Umbilical cord (tissue), 2 donors: ENCODE measurements around the gene TNRC6C. TPM values are rescaled to one million over a fixed set of nuclear protein-coding genes. Genes with fewer than 3 reads are reported as not detected.
A peak's percentile ranks its signal among the peaks of the same experiment; 100 is the strongest.
"Not testable (repeated sequence)": the region's sequence is repeated elsewhere in the genome, so short reads cannot be mapped to it uniquely, and the experiment has no call there.

Experiments used
- DNase-seq: peaks from one replicate; pipeline ENCODE4 v3.0.0-alpha.2; 2015; ENCODE audit warnings: low spot score
- total RNA-seq: library from RNA; depleted of rRNA; stranded (reverse); fragments of >200 nt; gene quantifications from one replicate; pipeline ENCODE4 v1.2.3, GENCODE V29; 2014; ENCODE audit warnings: low replicate concordance; ENCODE audit not compliant: insufficient read depth

Gene TNRC6C
- total RNA-seq, 1 donor from 2014 or later, result 8.9 TPM

DNA sequence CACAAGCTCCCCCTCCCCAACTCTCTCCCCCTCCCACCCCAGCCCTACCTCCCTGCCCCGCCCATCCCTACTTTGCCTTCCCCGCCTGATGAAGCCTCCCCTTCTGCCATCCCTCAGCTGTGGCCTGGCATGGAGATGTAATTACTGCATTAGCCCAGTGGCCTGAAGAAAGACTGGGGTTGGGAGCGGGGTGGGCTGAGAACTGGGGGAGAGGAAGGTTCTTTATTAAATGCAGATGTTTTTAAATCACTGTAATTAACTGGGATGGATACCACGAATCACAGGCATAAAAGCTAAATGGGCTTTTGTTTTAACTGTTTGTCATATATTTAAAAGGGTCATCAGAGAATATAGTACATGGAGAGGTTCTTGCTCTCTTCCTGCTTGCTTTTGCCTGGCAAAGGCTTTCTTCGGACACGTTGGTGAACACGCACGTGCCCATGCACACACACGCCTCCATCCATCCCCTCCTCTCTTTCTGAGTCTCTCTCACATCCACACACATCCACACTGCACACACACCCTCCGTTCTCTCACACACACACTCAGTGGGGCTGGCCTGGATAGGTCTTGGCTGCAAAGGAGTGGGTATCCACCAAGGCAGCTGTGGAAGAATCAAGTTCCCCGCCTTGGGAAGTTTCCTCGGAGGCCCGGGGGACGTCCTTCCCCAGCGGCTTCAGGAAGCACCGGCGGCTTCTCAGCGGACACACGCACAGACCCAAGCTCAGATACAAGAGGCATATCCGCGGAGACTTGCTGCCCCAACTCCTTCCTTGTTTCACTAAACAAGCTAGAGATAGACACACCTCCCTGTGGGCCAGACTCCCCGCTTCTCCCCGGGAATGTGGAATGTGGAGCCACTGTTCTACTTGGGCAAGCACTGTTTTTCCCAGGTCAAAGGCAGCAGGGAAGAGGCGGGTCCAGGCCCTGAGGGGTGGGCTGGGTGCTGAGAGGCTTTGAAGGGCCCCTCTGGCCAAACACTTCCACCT lies 27.4 kb upstream of the TNRC6C start:
- peak; percentile 44 for DNase-seq

GRCh38 chr17:77933777-77934398 lies 24.6 kb upstream of the TNRC6C start:
- DNase-seq, result no peak

DNA sequence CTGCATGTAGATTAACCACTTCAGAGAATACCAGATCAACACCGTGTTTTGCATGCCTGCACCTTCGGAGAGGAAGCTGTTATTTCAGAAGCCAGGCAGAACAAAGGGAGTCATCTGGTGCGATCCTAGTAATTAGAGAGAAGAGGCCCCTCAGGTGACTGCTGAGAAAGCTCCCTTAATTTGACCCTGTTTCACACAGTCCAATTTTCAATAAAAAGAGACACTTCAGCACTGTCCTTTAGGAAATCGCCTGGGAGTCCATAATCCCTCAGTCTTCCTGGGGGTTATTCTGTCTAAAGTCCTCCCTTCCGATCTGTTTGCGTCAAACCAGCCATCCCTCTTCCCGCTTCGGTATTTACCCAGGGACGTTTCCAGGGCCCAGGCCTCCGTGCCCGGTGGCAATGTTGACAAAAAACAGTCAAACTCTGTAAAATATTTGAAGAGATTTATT lies 23.4 kb upstream of the TNRC6C start:
- no peak for DNase-seq

- not testable (repeated sequence) for DNase-seq
Observed at GRCh38 chr17:77935744-77936143, 22.8 kb upstream of the TNRC6C start.

- DNase-seq, result no peak
Observed at GRCh38 chr17:77936881-77937280, 21.6 kb upstream of the TNRC6C start.

GRCh38 chr17:77941004-77941403 lies 17.5 kb upstream of the TNRC6C start:
- DNase-seq, result no peak

- DNase-seq, result no peak
Observed at GRCh38 chr17:77942112-77942988, 16.2 kb upstream of the TNRC6C start.

DNA sequence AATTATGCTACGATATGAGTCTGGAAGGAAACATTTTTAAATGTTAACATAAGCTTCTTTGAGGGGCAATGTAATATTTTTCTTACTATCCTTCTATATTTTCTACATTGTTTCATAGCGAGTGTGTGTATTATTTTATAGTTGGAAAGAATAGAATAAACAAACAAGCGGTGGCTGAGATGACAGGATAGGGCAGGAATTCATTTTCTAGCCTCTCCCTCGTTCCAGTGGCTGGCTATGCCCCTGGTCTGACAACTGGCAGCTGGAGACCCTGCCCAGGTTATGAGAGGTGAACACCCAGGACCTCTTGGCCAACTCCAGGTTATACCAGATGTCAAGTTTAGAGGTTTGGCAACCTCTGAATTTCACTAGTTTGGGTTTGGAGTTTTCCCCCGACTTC lies 14.5 kb upstream of the TNRC6C start:
- DNase-seq, result no peak

- no peak for DNase-seq
Observed at GRCh38 chr17:77944390-77945222, 13.9 kb upstream of the TNRC6C start.

GRCh38 chr17:77946900-77947645 lies 11.4 kb upstream of the TNRC6C start:
- DNase-seq, result no peak

GRCh38 chr17:77948690-77949114 lies 9.8 kb upstream of the TNRC6C start:
- DNase-seq, result peak; percentile 41

GRCh38 chr17:77951123-77951522 lies 7.4 kb upstream of the TNRC6C start:
- no peak for DNase-seq

- no peak for DNase-seq
Observed at GRCh38 chr17:77952368-77952767, 6.1 kb upstream of the TNRC6C start.

DNA sequence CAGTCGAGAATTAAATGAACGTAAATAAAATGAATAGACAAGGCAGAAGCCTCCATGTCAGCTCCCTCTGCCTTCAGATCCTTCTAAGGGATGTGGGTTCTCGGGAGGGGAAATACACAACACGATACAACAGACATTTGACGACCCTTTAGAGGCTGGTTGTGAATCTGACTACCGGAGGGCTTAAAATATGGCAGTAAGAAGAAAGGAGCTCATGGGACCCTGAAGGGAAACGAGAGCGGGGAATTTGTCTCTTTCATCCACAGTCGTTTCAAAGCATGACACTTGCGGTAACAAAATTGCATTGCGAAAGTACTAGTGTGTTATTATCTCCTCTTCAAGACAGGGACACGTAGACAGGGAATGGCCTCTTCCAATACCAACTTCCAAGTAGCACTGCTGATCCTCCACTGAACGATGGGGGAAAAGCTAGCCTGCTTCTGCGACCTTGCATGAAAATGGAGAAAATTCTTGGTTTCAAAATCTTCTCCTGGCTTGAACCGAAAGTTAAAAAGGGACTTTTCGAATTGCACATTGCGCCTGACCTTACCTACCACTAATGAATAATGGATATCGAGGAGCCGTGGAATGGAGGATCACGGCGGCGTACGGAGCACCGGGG lies 1.2 kb upstream of the TNRC6C start:
- peak; percentile 33 for DNase-seq

DNA sequence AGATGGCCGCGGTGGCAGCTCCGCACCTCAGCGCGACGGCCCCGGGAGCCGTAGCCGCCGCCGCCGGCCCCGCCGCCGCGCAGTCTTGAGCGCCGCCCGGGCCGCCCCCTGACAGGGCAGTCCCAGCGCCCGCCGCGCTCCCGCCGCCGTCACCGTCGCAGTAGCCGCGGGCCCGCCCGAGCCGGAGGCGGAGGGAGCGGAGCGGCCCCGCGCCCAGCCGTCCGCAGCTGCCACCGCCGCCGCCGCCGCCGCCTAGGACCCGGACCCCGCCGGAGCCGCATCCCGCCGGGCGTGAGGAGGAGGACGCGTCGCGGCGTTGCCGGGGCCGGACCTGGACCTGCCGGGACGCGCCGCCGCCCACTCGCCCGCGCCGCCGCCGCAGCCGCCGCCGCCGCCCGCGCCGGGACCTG lies 218 bp downstream of the TNRC6C start:
- DNase-seq, result no peak

GRCh38 chr17:77959126-77959925 lies 823 bp downstream of the TNRC6C start:
- peak; percentile 28 for DNase-seq

GRCh38 chr17:77959926-77960521 lies 1.5 kb downstream of the TNRC6C start:
- peak; percentile 12 for DNase-seq

- DNase-seq, result peak; percentile 3
Observed at GRCh38 chr17:77961741-77962140, 3.2 kb downstream of the TNRC6C start.
